H9 (cell line): Measurements from ENCODE around the gene BNIP5. TPM values are rescaled to one million over a fixed set of nuclear protein-coding genes. Genes with fewer than 3 reads are reported as not detected.

Source experiments
- DNase-seq: peaks from one replicate; pipeline ENCODE4 v3.0.0-alpha.2; 2017
- H2AFZ ChIP-seq: one replicate; pipeline ENCODE4 v1.6.1; 2013; ENCODE audit warnings: mild to moderate bottlenecking, low read length, control low read depth, moderate library complexity
- H2AK5ac ChIP-seq: 2 replicates; pipeline ENCODE4 v1.6.1; 2013; ENCODE audit warnings: low read length, control low read depth, mixed read lengths; ENCODE audit not compliant: insufficient read length
- H2BK120ac ChIP-seq: one replicate; pipeline ENCODE4 v1.6.1; 2013; ENCODE audit warnings: low read depth, mild to moderate bottlenecking, low read length, control low read depth, inconsistent platforms; ENCODE audit not compliant: poor library complexity, severe bottlenecking
- H2BK12ac ChIP-seq: 2 replicates; pipeline ENCODE4 v1.6.1; 2013; ENCODE audit warnings: low read length, control low read depth, mixed read lengths, low read depth; ENCODE audit not compliant: insufficient read length
- H2BK15ac ChIP-seq: 2 replicates; pipeline ENCODE4 v1.6.1; 2013; ENCODE audit warnings: low read depth, low read length, control low read depth
- H2BK20ac ChIP-seq: one replicate; pipeline ENCODE4 v1.6.1; 2013; ENCODE audit warnings: low read depth, mild to moderate bottlenecking, low read length, control low read depth, inconsistent platforms; ENCODE audit not compliant: poor library complexity, severe bottlenecking
- H2BK5ac ChIP-seq: 2 replicates; pipeline ENCODE4 v1.6.1; 2013; ENCODE audit warnings: low read length, control low read depth, mixed read lengths; ENCODE audit not compliant: insufficient read length
- H3K14ac ChIP-seq: 2 replicates; pipeline ENCODE4 v1.6.1; 2013; ENCODE audit warnings: low read length, control low read depth; ENCODE audit not compliant: insufficient read depth
- H3K18ac ChIP-seq: 2 replicates; pipeline ENCODE4 v1.6.1; 2013; ENCODE audit warnings: low read depth, mild to moderate bottlenecking, mixed read lengths, low read length, control low read depth; ENCODE audit not compliant: insufficient read length
- H3K23ac ChIP-seq: 2 replicates; pipeline ENCODE4 v1.6.1; 2013; ENCODE audit warnings: low read length, control low read depth, mixed read lengths, low read depth; ENCODE audit not compliant: insufficient read length
- H3K23me2 ChIP-seq: 2 replicates; pipeline ENCODE4 v1.6.1; 2013; ENCODE audit warnings: low read depth, mild to moderate bottlenecking, mixed read lengths, low read length, control low read depth; ENCODE audit not compliant: insufficient read length, poor library complexity, severe bottlenecking
- H3K27ac ChIP-seq: 2 replicates; pipeline ENCODE4 v1.5.1; 2013; ENCODE audit warnings: low read length, control low read depth, mixed read lengths, low read depth; ENCODE audit not compliant: insufficient read length
- H3K27me3 ChIP-seq: 2 replicates; pipeline ENCODE4 v1.6.1; 2013; ENCODE audit warnings: low read length, control low read depth, inconsistent platforms; ENCODE audit not compliant: insufficient read depth
- H3K4ac ChIP-seq: 2 replicates; pipeline ENCODE4 v1.6.1; 2013; ENCODE audit warnings: low read depth, mild to moderate bottlenecking, control low read depth, inconsistent platforms, low read length, moderate library complexity
- H3K4me1 ChIP-seq: 2 replicates; pipeline ENCODE4 v1.6.1; 2013; ENCODE audit warnings: low read length, control low read depth, inconsistent platforms; ENCODE audit not compliant: insufficient read depth
- H3K4me2 ChIP-seq: 2 replicates; pipeline ENCODE4 v1.6.1; 2013; ENCODE audit warnings: low read length, control low read depth, mixed read lengths; ENCODE audit not compliant: insufficient read length, insufficient read depth
- H3K56ac ChIP-seq: 2 replicates; pipeline ENCODE4 v1.6.1; 2013; ENCODE audit warnings: low read depth, mild to moderate bottlenecking, mixed read lengths, low read length, control low read depth; ENCODE audit not compliant: insufficient read length
- H3K79me1 ChIP-seq: 2 replicates; pipeline ENCODE4 v1.6.1; 2013; ENCODE audit warnings: low read depth, mild to moderate bottlenecking, moderate library complexity, low read length, control low read depth, inconsistent platforms; ENCODE audit not compliant: insufficient read depth, poor library complexity, severe bottlenecking
- H3K79me2 ChIP-seq: 2 replicates; pipeline ENCODE4 v1.6.1; 2013; ENCODE audit warnings: low read length, control low read depth, inconsistent platforms; ENCODE audit not compliant: insufficient read depth
- H3K9ac ChIP-seq: 2 replicates; pipeline ENCODE4 v1.6.1; 2013; ENCODE audit warnings: low read length, control low read depth, mixed read lengths; ENCODE audit not compliant: insufficient read length; ENCODE audit errors: extremely low read depth
- H3K9me3 ChIP-seq: one replicate; pipeline ENCODE4 v1.6.1; 2013; ENCODE audit warnings: low read depth, low read length, inconsistent platforms; ENCODE audit not compliant: control insufficient read depth
- H3T11ph ChIP-seq: one replicate; pipeline ENCODE4 v1.6.1; 2013; ENCODE audit warnings: mild to moderate bottlenecking, low read length, control low read depth, inconsistent platforms
- H4K20me1 ChIP-seq: one replicate; pipeline ENCODE4 v1.6.1; 2013; ENCODE audit not compliant: control insufficient read depth, insufficient read length, insufficient read depth
- H4K5ac ChIP-seq: 2 replicates; pipeline ENCODE4 v1.6.1; 2013; ENCODE audit warnings: low read depth, mild to moderate bottlenecking, mixed read lengths, low read length, control low read depth; ENCODE audit not compliant: insufficient read length
- H4K8ac ChIP-seq: replicated peaks from 2 replicates; pipeline ENCODE4 v1.6.1; 2013; ENCODE audit warnings: low read length, control low read depth, mixed read lengths, low read depth; ENCODE audit not compliant: insufficient read length
- H4K91ac ChIP-seq: 2 replicates; pipeline ENCODE4 v1.6.1; 2013; ENCODE audit warnings: low read depth, mild to moderate bottlenecking, moderate library complexity, mixed read lengths, low read length, control low read depth; ENCODE audit not compliant: insufficient read length
- H3K27ac Mint-ChIP-seq, 3 experiments: 2 replicates in 2 of 3; 3 replicates in 1 of 3; pipeline ENCODE4 v1.8.0; 2020 to 2021; ENCODE audit warnings: mixed read lengths in 3 of 3, mild to moderate bottlenecking in 1 of 3, moderate library complexity in 1 of 3
- H3K27me3 Mint-ChIP-seq: 2 replicates; pipeline ENCODE4 v1.8.0; 2021; ENCODE audit warnings: low read depth, mild to moderate bottlenecking, moderate library complexity, mixed read lengths
- H3K36me3 Mint-ChIP-seq, 3 experiments: 2 replicates in 2 of 3; 3 replicates in 1 of 3; pipeline ENCODE4 v1.8.0; 2020 to 2021; ENCODE audit warnings: low read depth in 3 of 3, mixed read lengths in 3 of 3; ENCODE audit not compliant: insufficient read depth in 1 of 3
- H3K4me1 Mint-ChIP-seq, 2 experiments: 2 replicates each; pipeline ENCODE4 v1.8.0; 2020; ENCODE audit warnings: mixed read lengths in 2 of 2
- H3K4me3 Mint-ChIP-seq, 2 experiments: 2 replicates in 1 of 2; 3 replicates in 1 of 2; pipeline ENCODE4 v1.8.0; 2020 to 2021; ENCODE audit warnings: mild to moderate bottlenecking in 2 of 2, mixed read lengths in 2 of 2, moderate library complexity in 1 of 2
- H3K9me3 Mint-ChIP-seq, 2 experiments: 2 replicates in 1 of 2; 3 replicates in 1 of 2; pipeline ENCODE4 v1.8.0; 2020; ENCODE audit warnings: mild to moderate bottlenecking in 2 of 2, mixed read lengths in 2 of 2, moderate library complexity in 1 of 2
- CTCF ChIP-seq: fragments of 200-600 bp; sonication (generic); conservative IDR thresholded peaks from 3 replicates; pipeline ENCODE4 v1.8.0; 2021; ENCODE audit warnings: antibody characterized with exemption, mild to moderate bottlenecking
- WGBS: extraction: QIAGEN DNeasy Blood & Tissue Kit; methylation state at CpG from one replicate; pipeline ENCODE4 v1.1.7; 2013; ENCODE audit warnings: missing lambda C conversion rate, low lambda C conversion rate, mixed read lengths; ENCODE audit not compliant: insufficient read length; ENCODE audit errors: extremely low coverage; 5-methylcytosine and 5-hydroxymethylcytosine counted together
- total RNA-seq: library from RNA; stranded (reverse); gene quantifications from 2 replicates; pipeline ENCODE4 v1.2.1, GENCODE V29; 2021

The BNIP5 gene
- total RNA-seq, 1 experiment from 2014 or later, result not detected

GRCh38 chr6:36378243-36378920 lies 41.7 kb upstream of the BNIP5 start:
- no peak overlapping the region for H2AFZ ChIP-seq
- no peak overlapping the region for H4K91ac ChIP-seq
- no peak overlapping the region for H4K5ac ChIP-seq
- H2BK5ac ChIP-seq, result no peak overlapping the region
- peaks cover 4% of the 10 kb centered on the region; the same call in 1 of the 2 replicates for H3K4me1 ChIP-seq
- no peak overlapping the region for H3K9ac ChIP-seq
- Mint-ChIP-seq H3K9me3 (no peaks in the 10 kb centered on the region), H3K4me1 (peaks cover 25 to 36% of the 10 kb centered on the region in 2 experiments), H3K27me3 (peaks cover 7% of the 10 kb centered on the region), H3K4me3 (no peak overlapping the region), H3K36me3 (no peaks in the 10 kb centered on the region), H3K27ac (peak overlapping the region in 1 of 3 experiments; percentile 82; a peak in 1 of 7 replicates)
- no peaks in the 10 kb centered on the region for H3K79me1 ChIP-seq
- no peaks in the 10 kb centered on the region for H3K27me3 ChIP-seq
- no peak overlapping the region for H2AK5ac ChIP-seq
- no peak for DNase-seq
- no peak overlapping the region for H2BK20ac ChIP-seq
- H3T11ph ChIP-seq, result no peak overlapping the region
- no peak overlapping the region for H3K56ac ChIP-seq
- H4K20me1 ChIP-seq, result no peaks in the 10 kb centered on the region
- no peak overlapping the region for H3K18ac ChIP-seq
- H3K27ac ChIP-seq, result no peak overlapping the region
- H2BK120ac ChIP-seq, result no peak overlapping the region
- no peak overlapping the region for H3K14ac ChIP-seq
- no peaks in the 10 kb centered on the region for H3K79me2 ChIP-seq
- no peak for TF ChIP-seq CTCF
- no peak overlapping the region for H3K23ac ChIP-seq
- H2BK12ac ChIP-seq, result no peak overlapping the region
- H3K23me2 ChIP-seq, result no peaks in the 10 kb centered on the region
- H4K8ac ChIP-seq, result no peak overlapping the region
- WGBS, result no CpG with 5 or more reads among the region's 4 CpGs
- H3K4me2 ChIP-seq, result no peak overlapping the region
- no peak overlapping the region for H2BK15ac ChIP-seq
- no peak overlapping the region for H3K4ac ChIP-seq
- no peaks in the 10 kb centered on the region for H3K9me3 ChIP-seq
